GM12878 (cell line): ENCODE results near the gene TAF11L9. TPM values are rescaled to one million over a fixed set of nuclear protein-coding genes. Genes with fewer than 3 reads are reported as not detected.

Experiments used
- ATAC-seq: fragments of 200-7000 bp; cut with Tn5 transposase; 3 replicates; pipeline ENCODE4 v1.9.1; 2020; ENCODE audit warnings: mild to moderate bottlenecking, moderate library complexity
- BruUV-seq: library from RNA; stranded (reverse); fragments of 400-500 nt; replicated peaks from 2 replicates; lab custom pipeline; 2021; lab: Mats Ljungman, UMichigan
- CTCF ChIA-PET: fragments of 300-600 bp; sonication (Branson Sonifier 250); formaldehyde crosslinking; extraction: SDS; loops from one replicate; lab custom pipeline; 2021; ENCODE audit warnings: inconsistent platforms; lab: Yijun Ruan, JAX
- POLR2A ChIA-PET: fragments of 350-600 bp; formaldehyde crosslinking; extraction: SDS; loops from one replicate; lab custom pipeline; 2021; ENCODE audit warnings: inconsistent platforms; lab: Charles Lee
- RAD21 ChIA-PET: fragments of 300-600 bp; sonication (Branson Sonifier 250); formaldehyde crosslinking; loops from one replicate; lab custom pipeline; 2023; ENCODE audit warnings: antibody characterized with exemption; ENCODE audit not compliant: unreplicated experiment; lab: Charles Lee
- SMC1A ChIA-PET: fragments of 300-600 bp; sonication (Branson Sonifier 250); formaldehyde crosslinking; loops from one replicate; lab custom pipeline; 2023; ENCODE audit not compliant: unreplicated experiment, uncharacterized antibody; lab: Charles Lee
- DNase-seq: peaks from one replicate; pipeline ENCODE4 v3.0.0-alpha.2; 2011; ENCODE audit warnings: low read depth, low spot score
- FAIRE-seq: peaks from 3 replicates; lab custom pipeline; 2011; peaks lifted over from hg19 to GRCh38; lab: Jason Lieb, UNC
- H2AFZ ChIP-seq: 2 replicates; pipeline ENCODE4 v1.6.0; 2011; ENCODE audit warnings: low read depth, low read length, control low read depth; ENCODE audit not compliant: control insufficient read depth
- H3K27ac ChIP-seq: 2 replicates; pipeline ENCODE4 v1.5.1; 2011; ENCODE audit warnings: control low read depth; ENCODE audit not compliant: control insufficient read depth, insufficient read depth
- H3K27me3 ChIP-seq, 2 experiments: replicated peaks in 1 of 2; 2 replicates each; pipeline versions ENCODE4 v1.6.0 to v1.6.1; 2011; ENCODE audit warnings: low read length in 1 of 2; ENCODE audit not compliant: control insufficient read depth in 2 of 2, insufficient read depth in 2 of 2
- H3K36me3 ChIP-seq, 2 experiments: 2 replicates each; pipeline ENCODE4 v1.5.1; 2011; ENCODE audit warnings: low read length in 1 of 2; ENCODE audit not compliant: control insufficient read depth in 2 of 2, insufficient read depth in 2 of 2
- H3K4me1 ChIP-seq: 2 replicates; pipeline ENCODE4 v1.6.1; 2011; ENCODE audit warnings: mild to moderate bottlenecking, low read length, moderate library complexity, mixed read lengths; ENCODE audit not compliant: control insufficient read depth, insufficient read depth
- H3K4me2 ChIP-seq: 2 replicates; pipeline ENCODE4 v1.6.0; 2011; ENCODE audit warnings: control low read depth; ENCODE audit not compliant: control insufficient read depth, insufficient read depth
- H3K4me3 ChIP-seq: fragments of 200-600 bp; sonication (generic); 2 replicates; pipeline ENCODE4 v1.5.1; 2016
- H3K79me2 ChIP-seq: 2 replicates; pipeline ENCODE4 v1.6.0; 2011; ENCODE audit warnings: low read length; ENCODE audit not compliant: control insufficient read depth, insufficient read depth
- H3K9ac ChIP-seq: 2 replicates; pipeline ENCODE4 v1.8.0; 2011; ENCODE audit warnings: low read length, control low read depth, mixed read lengths; ENCODE audit not compliant: control insufficient read depth, insufficient read depth
- H3K9me3 ChIP-seq: replicated peaks from 3 replicates; pipeline ENCODE4 v1.5.1; 2011; ENCODE audit warnings: mild to moderate bottlenecking, low read length; ENCODE audit not compliant: control insufficient read depth, insufficient read depth
- H4K20me1 ChIP-seq: 2 replicates; pipeline ENCODE4 v1.6.0; 2011; ENCODE audit not compliant: control insufficient read depth, insufficient read depth
- CBFB ChIP-seq: IDR thresholded peaks from 2 replicates; pipeline ENCODE4 v1.6.1; 2016; ENCODE audit warnings: antibody characterized with exemption, low read depth
- CREB1 ChIP-seq: IDR thresholded peaks from 2 replicates; pipeline ENCODE4 v1.6.1; 2012; ENCODE audit warnings: low read depth, mild to moderate bottlenecking, inconsistent platforms
- EZH2 ChIP-seq: IDR thresholded peaks from 2 replicates; pipeline ENCODE4 v1.6.1; 2012; ENCODE audit warnings: low read depth, mild to moderate bottlenecking, control low read depth, inconsistent platforms, low read length, borderline replicate concordance; ENCODE audit not compliant: control insufficient read depth
- FOS ChIP-seq: IDR thresholded peaks from 3 replicates; pipeline ENCODE4 v1.6.1; 2011; ENCODE audit warnings: borderline replicate concordance; ENCODE audit not compliant: insufficient read length; ENCODE audit errors: extremely low read depth
- MAX ChIP-seq: IDR thresholded peaks from 2 replicates; pipeline ENCODE4 v1.6.1; 2012; ENCODE audit warnings: low read depth, low read length, improper control_type of control experiment
- MYB ChIP-seq: fragments of 150-350 bp; IDR thresholded peaks from 2 replicates; pipeline ENCODE4 v1.6.1; 2014; ENCODE audit warnings: mild to moderate bottlenecking, low read depth, low read length, borderline replicate concordance
- NR2C1 ChIP-seq: fragments of 450-650 bp; IDR thresholded peaks from 2 replicates; pipeline ENCODE4 v1.6.1; 2017; ENCODE audit warnings: antibody characterized with exemption, mild to moderate bottlenecking, moderate library complexity
- SREBF1 ChIP-seq: IDR thresholded peaks from 2 replicates; pipeline ENCODE4 v1.6.1; 2012; ENCODE audit warnings: mild to moderate bottlenecking, low read length
- SRF ChIP-seq, 2 experiments: IDR thresholded peaks; 2 replicates each; pipeline ENCODE4 v1.6.1; 2011; ENCODE audit warnings: low read depth in 2 of 2, low read length in 2 of 2, mild to moderate bottlenecking in 1 of 2, moderate library complexity in 1 of 2
- TAF1 ChIP-seq: IDR thresholded peaks from 2 replicates; pipeline ENCODE4 v1.6.1; 2011; ENCODE audit warnings: mild to moderate bottlenecking, low read depth, low read length, borderline replicate concordance
- ZNF384 ChIP-seq: IDR thresholded peaks from 2 replicates; pipeline ENCODE4 v1.6.1; 2012; ENCODE audit warnings: low read depth, mild to moderate bottlenecking, low read length, improper control_type of control experiment, borderline replicate concordance
- WGBS: methylation state at CpG from one replicate; pipeline ENCODE4 v1.1.6; 2016; ENCODE audit warnings: low lambda C conversion rate; ENCODE audit not compliant: insufficient replicate concordance, insufficient coverage; ENCODE audit errors: missing lambda C conversion rate; 5-methylcytosine and 5-hydroxymethylcytosine counted together
- in situ Hi-C: fragments of 300-500 bp; cut with MboI; formaldehyde crosslinking; loops from 9 replicates; pipeline ENCODE4 v1.14.3; 2018; ENCODE audit warnings: mixed read lengths
- intact Hi-C: fragments of 100-400 bp; cut with micrococcal nuclease; formaldehyde crosslinking; loops from one replicate; pipeline ENCODE4 v1.14.2; 2022; ENCODE audit not compliant: unreplicated experiment
- polyA plus RNA-seq, 11 experiments: library from polyadenylated mRNA; depleted of rRNA in 4 of 11; unstranded in 6 of 11; stranded (reverse) in 5 of 11; fragments of >200 nt; fragmentation: Nextera tagmentation in 4 of 11; fragmentation: Illumina TruSeq in 1 of 11; extraction: Ambion mirVana in 4 of 11; extraction: Trizol in 1 of 11; gene quantifications; 1 replicate in 1 of 11; 2 replicates in 10 of 11; pipeline versions ENCODE4 v1.2.1 to v1.2.3, GENCODE V29; 2011 to 2016; ENCODE audit warnings: inconsistent platforms in 2 of 11, missing spikeins in 2 of 11, low read depth in 1 of 11
- total RNA-seq, 4 experiments: library from RNA; depleted of rRNA in 3 of 4; stranded (reverse); fragments of >200 nt in 3 of 4; fragmentation: Illumina TruSeq in 1 of 4; extraction: Trizol in 1 of 4; gene quantifications; 2 replicates each; pipeline versions ENCODE4 v1.2.1 to v1.2.3, GENCODE V29; 2013 to 2021

TAF11L9 gene
- total and polyA plus RNA-seq, 10 of the 15 experiments (the other 5 are each of a cell fraction or from before 2014, with no cell fraction given): not detected

- TF ChIP-seq CBFB (no peak), ZNF384 (no peak), MAX (no peak), SREBF1 (no peak), MYB (no peak), CREB1 (no peak)
Measured at GRCh38 chr5:17620627-17621026, 26.4 kb upstream of the TAF11L9 start (continued).

- H2AFZ ChIP-seq: no peak overlapping the region
- DNase-seq: no peak
- H3K9me3 ChIP-seq: no peaks in the 10 kb centered on the region
- H3K4me2 ChIP-seq: no peak overlapping the region
- in situ Hi-C loops: no loop called here
- BruUV-seq: no TSS peak
- no peak for FAIRE-seq
- H3K9ac ChIP-seq: no peak overlapping the region
- ChIA-PET POLR2A (no interaction called here), RAD21 (no interaction called here), CTCF (no interaction called here), SMC1A (no interaction called here)
- H4K20me1 ChIP-seq: no peaks in the 10 kb centered on the region
- no peak overlapping the region for H3K4me3 ChIP-seq
- no peak for ATAC-seq
- TF ChIP-seq FOS (no peak), EZH2 (no peak), SRF (IDR thresholded peaks at IDR 0.05; ENCODE audit: low read depth in 2 of 2, low read length in 2 of 2) (no peak), NR2C1 (no peak), TAF1 (no peak)
- WGBS: 11% methylated on average over 3 of the region's 3 CpGs
- intact Hi-C loops: no loop called here
- no peaks in the 10 kb centered on the region for H3K27me3 ChIP-seq
- H3K79me2 ChIP-seq: no peaks in the 10 kb centered on the region
- no peaks in the 10 kb centered on the region for H3K4me1 ChIP-seq
- H3K36me3 ChIP-seq: no peaks in the 10 kb centered on the region
- no peak overlapping the region for H3K27ac ChIP-seq
Measured at GRCh38 chr5:17619354-17619753, 25.2 kb upstream of the TAF11L9 start.
